GM04504 (cell line): Measurements from ENCODE around the gene ASB3.
A peak's percentile ranks its signal among the peaks of the same experiment; 100 is the strongest.
"Not testable (repeated sequence)": the region's sequence is repeated elsewhere in the genome, so short reads cannot be mapped to it uniquely, and the experiment has no call there.

Source experiments
- DNase-seq: peaks from one replicate; pipeline ENCODE4 v3.0.0-alpha.2; 2012; ENCODE audit warnings: low read depth

ASB3 gene

DNA sequence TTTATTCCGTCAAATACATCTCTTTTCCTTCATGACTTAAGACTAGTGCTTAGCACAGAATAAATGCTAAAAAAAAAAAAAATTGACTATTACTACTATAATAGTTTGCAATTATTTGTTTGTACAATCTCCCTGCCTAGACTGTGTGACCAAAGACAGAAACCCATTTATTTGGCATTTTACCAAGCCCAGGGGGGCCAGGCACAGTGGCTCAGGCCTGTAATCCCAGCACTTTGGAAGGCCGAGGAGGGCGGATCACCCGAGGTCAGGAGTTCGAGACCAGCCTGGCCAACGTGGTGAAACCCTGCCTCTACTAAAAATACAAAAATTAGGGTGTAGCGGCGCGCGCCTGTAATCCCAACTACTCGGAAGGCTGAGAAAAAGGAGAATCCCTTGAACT, 1.4 kb downstream of the ASB3 start:
- no peak for DNase-seq

DNA sequence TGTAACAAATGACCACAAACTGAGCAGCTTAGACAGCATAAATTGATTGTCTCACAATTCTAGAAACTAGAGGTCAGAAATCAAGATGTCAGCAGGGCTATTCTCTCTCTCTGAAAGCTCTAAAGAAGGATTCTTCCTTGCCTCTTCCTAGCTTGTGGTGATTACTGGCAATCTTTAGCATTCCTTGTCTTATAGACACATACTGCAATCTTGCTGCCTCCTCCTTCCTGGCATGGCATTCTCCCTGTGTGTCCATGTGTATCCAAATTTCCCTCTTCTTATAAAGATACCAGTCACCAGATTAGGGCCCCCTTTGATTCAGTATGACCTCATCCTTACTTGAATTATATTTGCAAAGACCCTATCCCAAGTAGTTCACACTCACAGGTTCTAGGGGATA, 2.3 kb downstream of the ASB3 start:
- DNase-seq, result no peak

DNA sequence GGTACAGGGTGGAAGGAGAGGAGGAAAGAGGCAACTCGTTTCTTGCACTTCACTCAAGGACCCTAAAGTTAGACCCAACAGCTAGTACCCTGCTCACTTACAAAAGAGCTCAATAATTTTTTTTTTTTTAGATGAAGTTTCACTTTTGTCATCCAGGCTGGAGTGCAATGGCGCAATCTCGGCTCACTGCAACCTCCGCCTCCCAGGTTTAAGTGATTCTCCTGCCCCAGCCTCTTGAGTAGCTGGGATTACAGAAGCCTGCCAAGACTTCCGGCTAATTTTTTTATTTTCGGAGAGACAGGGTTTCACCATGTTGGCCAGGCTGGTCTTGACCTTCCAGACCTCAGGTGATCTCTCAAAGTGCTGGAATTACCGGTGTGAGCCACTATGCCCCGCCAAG, 4.1 kb downstream of the ASB3 start:
- no peak for DNase-seq

DNA sequence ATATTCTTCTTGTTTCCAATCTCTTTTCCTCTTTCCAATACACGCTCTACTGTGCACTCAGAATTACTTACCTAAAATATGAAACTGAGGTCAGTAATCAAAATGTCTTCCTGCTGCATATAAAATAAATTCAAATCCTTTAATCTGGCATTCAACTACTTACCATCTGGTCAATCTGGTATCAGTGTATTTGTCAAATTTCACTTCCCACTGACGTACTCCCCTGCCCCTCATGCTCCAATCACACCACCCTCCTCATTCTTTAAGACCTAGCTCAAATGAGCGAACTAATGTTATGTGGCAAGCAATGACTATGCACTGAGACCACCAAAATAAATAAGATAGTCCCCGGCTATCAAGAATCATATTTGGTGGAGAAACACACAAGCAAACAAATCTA, 6.7 kb downstream of the ASB3 start:
- DNase-seq, result no peak

DNA sequence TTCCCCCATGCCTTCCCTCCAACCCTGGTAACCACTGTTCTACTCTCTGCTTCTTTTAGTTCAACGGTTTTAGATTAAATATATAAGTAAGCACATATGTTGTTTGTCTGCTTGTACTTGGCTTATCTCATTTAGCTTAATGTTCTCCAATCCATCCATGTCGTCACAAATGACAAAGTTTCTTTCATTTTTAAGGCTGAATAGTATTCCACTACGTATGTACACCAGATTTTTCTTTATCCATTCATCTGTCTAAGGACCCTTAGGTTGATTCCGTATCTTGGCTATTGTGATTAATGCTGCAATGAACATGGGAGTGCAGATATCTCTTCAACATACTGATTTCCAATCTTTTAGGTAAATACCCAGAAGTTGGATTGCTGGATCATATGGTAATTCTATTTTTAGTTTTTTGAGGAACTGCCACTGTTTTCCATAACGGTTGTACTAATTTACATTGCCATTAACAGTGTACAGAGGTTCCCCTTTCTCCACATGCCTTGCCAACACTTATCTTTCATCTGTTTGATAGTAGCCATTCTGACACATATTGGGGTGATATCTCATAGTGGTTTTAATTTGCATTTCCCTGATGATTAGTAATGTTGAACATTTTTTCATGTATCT, 8.1 kb downstream of the ASB3 start:
- DNase-seq, result no peak

DNA sequence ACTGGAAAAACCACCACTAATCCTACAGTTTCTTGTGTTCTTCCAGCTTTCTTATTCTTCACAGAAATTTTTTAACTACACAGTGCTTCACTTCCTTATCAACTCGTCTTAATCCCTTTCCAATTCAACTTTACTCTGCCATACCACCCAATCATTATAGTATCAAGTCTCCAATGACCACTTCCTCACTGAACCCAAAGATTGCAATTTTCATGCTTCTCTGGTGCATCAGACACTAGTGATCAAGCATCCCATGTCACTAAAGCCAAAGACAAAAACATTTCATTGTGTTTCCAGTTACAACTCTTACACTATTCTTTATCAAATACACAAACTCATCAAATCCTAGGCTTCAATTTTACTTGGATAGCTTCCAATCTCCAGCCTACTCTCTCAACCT, 9.6 kb downstream of the ASB3 start:
- no peak for DNase-seq

DNA sequence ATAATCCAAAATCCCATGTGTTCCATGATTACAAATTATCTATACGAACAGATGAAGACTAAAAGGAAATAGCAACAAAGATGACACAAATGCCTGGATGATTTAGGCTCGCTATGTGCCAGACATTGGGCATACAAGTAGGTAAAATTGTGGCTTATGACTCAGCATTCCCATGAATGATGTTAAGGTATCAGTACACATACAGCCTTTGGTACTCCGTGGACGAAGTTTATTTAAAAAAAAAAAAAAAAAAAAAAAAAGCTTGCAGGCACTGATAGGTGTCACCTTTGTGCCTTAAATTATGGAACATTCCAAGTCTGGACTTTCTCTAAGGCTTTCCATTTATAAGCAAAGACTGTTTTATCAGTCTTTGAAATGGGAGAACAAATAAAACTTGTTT, 16.5 kb downstream of the ASB3 start:
- DNase-seq, result no peak

DNA sequence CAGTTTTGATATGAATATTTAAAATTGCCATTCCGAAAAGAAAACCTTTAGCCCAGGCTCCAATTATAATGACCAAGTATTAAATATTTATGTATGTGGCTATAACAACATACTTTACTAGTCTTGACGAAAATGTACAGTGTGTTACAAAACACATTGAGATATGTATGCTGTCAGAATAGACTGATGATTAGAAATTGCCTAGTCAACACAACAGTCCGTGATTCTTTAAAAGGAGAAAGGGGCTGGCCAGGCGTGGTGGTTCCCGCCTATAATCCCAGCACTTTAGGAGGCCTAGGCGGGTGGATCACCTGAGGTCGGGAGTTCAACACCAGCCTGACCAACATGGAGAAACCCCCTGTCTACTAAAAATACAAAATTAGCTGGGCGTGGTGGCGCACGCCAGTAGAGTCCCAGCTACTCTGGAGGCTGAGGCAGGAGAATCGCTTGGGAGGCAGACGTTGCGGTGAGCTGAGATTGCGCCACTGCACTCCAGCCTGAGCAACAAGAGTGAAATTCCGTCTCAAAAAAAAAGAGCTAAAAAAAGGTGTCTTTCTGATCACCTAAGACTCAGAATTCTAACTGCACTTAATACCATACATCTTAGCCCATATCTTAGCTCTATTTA, 17.3 kb downstream of the ASB3 start:
- DNase-seq, result no peak

DNA sequence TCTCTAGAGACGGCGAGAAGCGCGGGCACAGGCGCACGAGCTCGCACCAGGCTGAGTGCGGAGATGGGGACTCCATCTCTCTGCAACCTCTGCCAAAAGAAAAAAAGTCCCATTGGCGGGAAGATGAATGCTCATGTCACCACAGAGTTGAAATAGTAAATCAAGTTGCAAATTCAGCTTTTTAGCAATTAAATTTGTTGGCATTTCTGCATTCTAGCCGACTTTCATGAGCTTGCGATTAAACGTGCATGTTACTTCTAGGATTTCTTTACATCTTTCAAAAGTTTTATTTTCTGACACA, 18.6 kb downstream of the ASB3 start:
- DNase-seq, result no peak

DNA sequence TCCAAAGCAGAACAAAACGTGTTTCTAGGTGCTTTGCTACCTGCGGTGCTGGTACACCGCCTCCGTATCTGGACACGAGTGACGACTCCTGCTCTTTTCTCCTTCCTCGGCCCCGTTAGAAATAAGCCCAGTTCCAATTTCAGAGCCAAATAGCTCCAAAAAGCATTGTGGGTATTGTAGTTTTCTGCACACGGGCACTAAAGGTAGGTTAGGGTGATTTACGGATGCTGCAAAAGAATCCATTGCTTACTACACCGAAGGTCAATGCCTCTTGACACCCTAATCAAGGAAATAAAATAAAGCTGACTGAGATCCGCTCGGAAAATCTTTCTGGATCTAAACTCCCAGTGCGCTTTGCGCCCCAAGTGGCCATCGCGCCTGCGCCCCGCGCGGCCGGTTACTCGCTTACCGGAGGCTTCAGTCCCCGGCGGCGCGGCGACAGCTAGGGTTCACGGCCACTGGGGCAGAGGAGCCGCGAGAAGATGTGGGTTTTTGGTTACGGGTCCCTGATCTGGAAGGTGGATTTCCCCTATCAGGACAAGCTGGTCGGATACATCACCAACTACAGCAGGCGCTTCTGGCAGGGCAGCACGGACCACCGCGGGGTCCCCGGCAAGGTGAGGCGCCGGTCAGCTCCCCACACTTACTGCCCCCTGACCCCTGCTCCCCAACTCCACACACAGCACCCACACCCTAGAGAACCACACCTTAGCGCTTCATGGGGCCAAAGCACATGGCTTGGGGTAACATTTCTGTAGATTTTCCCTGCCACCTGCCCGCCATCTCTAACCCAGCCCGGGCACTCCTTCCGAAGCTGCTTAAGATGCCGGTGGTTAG, 19.1 kb downstream of the ASB3 start, which contains the start of gene CHAC2:
CHAC2 (plus strand) TSS at position 400 of the 837 bp plus-strand sequence; CDS start at position 483, 83 bp downstream.
- DNase-seq, result peak; percentile 48

DNA sequence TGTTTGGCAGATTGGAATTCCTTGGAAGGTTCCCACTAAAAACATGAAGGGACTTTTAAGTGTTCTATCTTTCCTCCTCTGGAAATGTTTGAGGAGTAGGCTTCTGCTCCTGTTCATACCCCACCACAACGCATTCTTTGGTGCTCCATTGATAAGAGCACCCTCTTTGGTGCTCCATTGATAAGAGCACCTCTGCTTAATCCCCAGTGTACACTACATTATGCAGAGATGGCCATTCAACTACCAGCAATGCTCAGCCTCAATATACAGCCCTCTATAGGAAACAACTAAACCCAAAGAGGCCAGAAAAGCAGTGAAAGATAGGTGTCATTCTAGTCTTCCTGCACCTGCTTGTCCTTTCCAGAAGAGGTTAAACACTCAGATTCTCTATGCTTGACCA, 21.0 kb downstream of the ASB3 start:
- no peak for DNase-seq

DNA sequence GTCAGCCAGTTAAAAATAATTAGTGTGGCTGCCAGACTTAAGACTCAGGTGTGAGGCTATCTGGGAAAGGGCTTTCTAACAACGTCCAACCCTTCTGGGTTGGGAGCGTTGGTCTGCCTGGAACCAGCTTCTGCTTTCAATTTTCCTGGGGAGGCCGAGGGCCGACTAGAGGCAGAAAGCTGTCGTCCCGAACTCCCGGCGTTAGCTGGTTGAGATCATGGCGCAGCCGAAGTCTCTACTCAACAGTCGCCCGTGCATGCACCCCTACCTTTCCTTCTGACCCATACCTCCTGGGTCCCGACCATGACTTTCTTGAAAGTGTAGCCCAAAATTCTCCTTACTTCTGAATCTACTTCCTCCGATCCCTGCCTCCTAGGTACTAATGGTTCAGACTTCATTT, 29.5 kb downstream of the ASB3 start:
- not testable (repeated sequence) for DNase-seq

DNA sequence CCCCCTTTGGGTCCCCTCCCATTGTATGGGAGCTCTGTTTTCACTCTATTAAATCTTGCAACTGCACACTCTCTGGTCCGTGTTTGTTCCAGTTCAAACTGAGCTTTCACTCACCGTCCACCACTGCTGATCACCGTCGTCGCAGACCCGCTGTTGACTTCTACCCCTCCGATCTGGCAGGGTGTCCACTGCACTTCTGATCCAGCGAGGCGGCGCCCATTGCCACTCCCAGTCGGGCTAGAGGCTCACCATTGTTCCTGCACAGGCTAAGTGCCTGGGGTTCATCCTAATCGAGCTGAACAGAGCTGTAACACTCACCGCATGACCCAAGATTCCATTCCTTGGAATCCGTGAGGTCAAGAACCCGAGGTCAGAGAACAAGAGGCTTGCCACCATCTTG, 30.1 kb downstream of the ASB3 start:
- no peak for DNase-seq

DNA sequence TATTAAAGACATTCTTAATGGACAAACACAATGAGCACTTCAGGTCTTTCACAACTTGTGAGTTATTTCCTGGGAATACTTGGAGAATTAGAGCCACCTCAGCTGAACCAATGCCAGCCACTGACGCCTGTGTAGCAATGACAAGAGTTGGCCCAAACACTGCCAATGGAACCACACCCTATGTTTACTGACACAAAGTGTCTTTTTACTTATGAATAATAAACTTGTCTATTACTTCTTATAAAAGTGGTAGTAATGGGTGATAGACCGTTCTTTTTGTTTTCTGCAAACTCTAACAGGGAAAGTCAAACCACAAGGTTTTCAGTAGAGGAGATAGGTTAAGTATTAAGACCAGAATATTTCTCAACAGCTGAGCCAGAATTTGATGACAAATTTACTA, 31.6 kb downstream of the ASB3 start:
- DNase-seq, result peak; percentile 33

DNA sequence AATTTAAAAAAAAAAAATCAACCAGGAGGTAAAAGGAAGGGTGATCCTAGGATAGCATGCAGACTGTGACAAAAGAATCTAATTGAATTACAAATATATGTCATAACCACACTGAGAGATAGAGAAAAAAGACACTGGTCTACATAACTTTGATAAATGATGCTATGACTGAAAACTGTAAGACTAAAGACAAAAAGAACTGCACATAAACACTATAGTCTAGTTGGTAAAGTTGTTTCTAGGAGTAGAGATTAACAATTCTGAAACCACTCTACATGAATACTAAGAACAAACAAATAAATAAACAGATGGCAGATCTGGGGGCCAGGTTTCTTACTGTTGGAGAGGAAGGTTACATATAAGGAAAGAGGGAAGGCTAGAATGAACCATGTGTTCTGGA, 33.7 kb downstream of the ASB3 start:
- no peak for DNase-seq

DNA sequence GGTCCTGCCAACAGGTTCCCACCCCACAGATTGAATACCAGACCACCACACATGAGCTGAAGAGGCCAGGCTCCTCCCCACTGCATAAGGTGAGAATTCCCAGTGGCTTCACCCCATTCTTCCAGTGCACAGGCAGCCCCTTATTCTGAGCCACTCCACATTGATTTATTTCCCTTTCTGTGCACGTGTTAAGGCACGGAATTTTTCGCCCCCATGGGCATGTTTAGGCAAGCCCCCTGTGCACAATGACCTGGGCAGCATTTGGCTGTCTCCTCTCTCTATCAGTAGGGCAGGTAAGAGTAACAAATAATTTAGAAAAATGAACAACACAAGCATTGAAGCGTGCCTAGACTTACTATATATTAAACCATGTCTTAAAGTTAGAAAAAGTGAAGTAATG, 34.4 kb downstream of the ASB3 start:
- no peak for DNase-seq

DNA sequence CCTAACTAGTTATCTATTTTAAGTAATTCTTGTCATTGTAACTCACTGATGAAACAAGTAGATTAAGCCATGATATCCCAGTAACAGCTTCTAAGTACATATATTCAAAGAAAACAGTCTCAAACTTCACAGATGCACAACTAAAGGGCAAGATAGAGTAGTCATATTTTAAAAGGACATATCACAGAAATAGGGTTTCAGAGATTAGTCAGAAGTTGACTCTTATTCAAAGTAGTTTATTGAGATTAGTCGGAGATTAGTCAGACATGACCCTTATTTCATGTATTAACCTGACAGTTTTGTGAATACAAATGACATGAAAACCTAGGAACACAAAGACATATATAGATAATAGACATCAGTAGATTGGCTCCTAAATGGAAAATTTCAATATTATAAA, 35.0 kb downstream of the ASB3 start:
- DNase-seq, result no peak

DNA sequence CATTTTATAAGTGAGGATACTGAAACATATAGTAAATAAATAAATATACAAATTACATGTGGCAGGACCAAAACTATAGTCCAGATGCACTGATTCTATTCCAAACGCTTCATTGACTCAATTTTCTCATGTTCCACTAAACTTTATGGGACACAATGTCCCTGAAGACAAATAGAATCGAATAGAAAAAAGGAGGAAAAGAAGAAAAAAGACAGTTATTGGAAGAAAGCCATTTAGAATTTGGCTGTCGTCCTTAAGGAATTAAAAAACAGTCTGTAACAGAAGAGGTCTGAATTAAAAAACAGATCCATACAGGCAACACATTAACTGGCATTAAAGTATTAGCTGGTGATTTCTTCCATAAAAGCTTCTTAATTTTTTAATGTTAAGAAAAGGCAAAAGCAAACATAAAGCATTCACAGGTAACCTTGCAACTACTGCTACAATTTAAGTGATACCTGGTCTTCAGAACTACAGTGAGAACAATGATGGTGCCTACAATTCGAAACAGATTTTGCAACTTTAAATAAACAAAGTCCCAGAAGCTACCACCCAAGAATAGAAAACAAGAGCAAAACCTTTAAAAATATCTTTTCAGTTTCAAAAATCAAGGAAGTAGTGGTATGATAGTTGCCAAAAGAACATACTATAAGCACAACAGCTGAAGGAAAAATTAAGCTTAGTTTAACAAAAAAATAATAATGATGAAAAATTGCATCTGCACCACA, 36.5 kb downstream of the ASB3 start:
- DNase-seq, result no peak

DNA sequence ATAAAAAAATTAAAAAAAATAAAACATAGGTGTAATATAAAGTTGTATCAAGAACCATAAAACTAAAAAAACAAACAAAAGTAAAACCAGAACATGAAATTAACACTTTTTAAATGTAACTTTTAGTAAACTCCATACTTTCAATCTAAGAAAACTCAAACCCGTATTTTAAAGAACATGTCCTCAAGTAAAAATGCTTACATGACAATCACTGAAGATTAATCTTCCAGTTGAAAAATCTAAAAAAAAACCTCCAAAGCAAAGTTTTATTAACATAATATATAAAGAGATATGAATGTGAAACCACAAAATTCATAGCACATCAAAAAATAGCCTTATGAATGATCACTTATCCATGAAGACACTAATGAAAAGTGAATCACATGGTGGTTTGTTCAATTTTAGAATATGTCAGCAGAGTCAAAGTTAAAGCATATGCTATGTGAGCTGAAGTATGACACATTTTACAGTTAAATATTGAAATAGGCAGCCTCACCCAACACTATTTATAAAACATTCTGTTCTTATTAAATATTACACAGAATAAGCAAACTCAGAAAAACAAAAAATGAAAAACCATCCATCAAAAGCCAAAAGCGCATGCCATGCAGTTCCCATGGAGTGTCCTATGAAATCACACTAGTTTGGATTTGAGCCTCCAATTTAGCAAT, 42.2 kb downstream of the ASB3 start:
- no peak for DNase-seq

DNA sequence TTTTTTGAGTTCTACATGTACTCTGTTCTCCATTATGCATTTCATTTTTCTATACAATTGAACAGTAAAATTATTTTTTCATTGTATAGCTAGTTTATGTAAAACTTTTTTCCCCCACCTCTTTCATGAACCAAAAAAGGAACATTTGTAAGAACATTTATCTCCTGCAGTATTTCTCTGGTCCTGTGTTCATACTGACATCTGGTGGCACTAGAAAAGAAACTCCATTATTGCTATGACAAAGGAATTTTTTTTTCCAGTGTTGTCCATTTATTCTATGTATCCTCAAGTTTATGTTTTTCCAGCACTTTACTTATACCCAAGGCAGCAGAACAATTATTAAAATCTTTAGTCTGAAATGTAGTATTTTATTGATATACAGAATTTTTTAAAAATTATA, 46.6 kb downstream of the ASB3 start:
- no peak for DNase-seq

DNA sequence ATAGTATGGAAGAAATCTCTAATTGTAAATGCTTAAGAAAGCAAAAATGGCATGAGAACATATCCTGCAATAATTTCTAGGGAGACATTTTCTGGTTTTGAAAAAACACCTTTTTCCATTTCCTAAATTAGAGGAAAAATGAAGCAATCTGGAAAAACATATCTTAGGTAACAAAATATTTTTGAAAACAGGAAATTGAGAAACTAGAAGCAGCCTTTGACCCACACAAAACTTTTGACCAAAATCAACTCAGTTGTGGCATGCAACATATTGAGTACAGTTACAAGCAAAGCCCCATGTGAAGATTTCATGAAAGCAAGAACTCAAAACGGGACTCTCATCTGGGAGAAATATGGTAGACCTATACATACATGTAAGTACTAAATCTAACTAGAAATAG, 47.7 kb downstream of the ASB3 start:
- no peak for DNase-seq

DNA sequence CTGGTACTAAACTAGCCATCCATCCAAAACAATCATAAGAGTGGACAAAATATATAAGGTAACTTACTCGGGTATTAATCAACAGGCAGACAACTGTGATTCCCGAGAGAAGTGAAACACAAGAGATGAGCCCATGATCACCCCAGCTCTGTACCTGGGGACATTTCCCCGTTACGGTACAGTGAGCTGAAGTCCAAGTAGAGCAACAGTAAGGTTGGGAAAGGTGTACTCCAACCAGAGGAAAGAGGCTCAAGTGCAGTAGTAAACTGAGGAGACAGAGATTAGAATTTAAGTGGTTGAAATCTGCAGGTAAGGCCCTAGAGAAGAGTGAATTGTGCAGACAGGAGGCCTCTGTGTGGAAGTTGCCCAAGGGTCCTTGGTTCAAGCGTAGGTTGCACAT, 49.7 kb downstream of the ASB3 start:
- no peak for DNase-seq
